Activated T-helper 2 cell treated with anti-CD3 and anti-CD28 coated beads, Interferon-gamma antibody, Interleukin-2, Interleukin-4, amounts not matched to agents 10 μg/mL and 5 μg/mL and 100 μg/mL, durations not matched to agents 14 hours and 24 hours and 36 hours (primary cell): Measurements from ENCODE around the gene NRBP1. TPM values are rescaled to one million over a fixed set of nuclear protein-coding genes. Genes with fewer than 3 reads are reported as not detected.

Source experiments
- DNase-seq: peaks from one replicate; pipeline ENCODE4 v3.0.0; 2021; ENCODE audit warnings: low spot score
- H3K27ac Mint-ChIP-seq: one replicate; pipeline ENCODE4 v1.8.0; 2021; ENCODE audit warnings: mixed read lengths
- H3K27me3 Mint-ChIP-seq: one replicate; pipeline ENCODE4 v1.8.0; 2021; ENCODE audit warnings: low read depth, mixed read lengths
- H3K36me3 Mint-ChIP-seq: one replicate; pipeline ENCODE4 v1.8.0; 2021; ENCODE audit warnings: low read depth, mixed read lengths
- H3K4me1 Mint-ChIP-seq: one replicate; pipeline ENCODE4 v1.8.0; 2021; ENCODE audit warnings: low read depth, mixed read lengths
- H3K4me3 Mint-ChIP-seq: one replicate; pipeline ENCODE4 v1.8.0; 2021; ENCODE audit warnings: low read depth, mild to moderate bottlenecking, moderate library complexity, mixed read lengths
- H3K9me3 Mint-ChIP-seq: one replicate; pipeline ENCODE4 v1.8.0; 2021; ENCODE audit warnings: mixed read lengths
- intact Hi-C: fragments of 100-400 bp; cut with micrococcal nuclease; formaldehyde crosslinking; loops from one replicate; pipeline ENCODE4 v1.15.1; 2023
- total RNA-seq: library from RNA; stranded (reverse); gene quantifications from 2 replicates; pipeline ENCODE4 v1.2.3, GENCODE V29; 2022

Gene NRBP1
- total RNA-seq, 1 donor from 2014 or later, result 106 TPM

DNA sequence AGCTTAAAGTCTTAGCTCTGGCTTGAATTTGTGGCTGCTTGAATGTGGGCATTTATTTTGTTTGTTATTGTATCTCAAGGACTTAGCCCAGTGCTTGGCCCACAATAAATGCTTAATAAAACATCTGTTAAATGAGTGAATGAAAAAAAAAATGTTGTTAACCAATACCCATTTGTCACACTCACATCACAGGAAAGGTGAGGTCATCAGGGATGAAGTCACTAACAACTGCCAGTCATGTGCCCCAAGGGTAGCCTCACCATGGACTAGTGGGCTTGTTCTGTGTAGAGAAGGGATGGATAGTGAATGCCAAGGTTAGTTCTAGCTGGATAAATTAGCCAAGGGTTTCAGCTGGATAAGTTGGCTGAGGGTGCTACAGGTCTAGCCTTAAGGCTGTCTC is 3.0 kb downstream of the NRBP1 start:
- Mint-ChIP-seq H3K9me3 (no peaks in the 10 kb centered on the region), H3K4me3 (peak overlapping the region; percentile 73), H3K27me3 (no peaks in the 10 kb centered on the region), H3K36me3 (peaks cover 42% of the 10 kb centered on the region), H3K27ac (peak overlapping the region; percentile 87), H3K4me1 (peaks cover 25% of the 10 kb centered on the region)
- intact Hi-C loops, result no loop called here
- DNase-seq, result no peak

DNA sequence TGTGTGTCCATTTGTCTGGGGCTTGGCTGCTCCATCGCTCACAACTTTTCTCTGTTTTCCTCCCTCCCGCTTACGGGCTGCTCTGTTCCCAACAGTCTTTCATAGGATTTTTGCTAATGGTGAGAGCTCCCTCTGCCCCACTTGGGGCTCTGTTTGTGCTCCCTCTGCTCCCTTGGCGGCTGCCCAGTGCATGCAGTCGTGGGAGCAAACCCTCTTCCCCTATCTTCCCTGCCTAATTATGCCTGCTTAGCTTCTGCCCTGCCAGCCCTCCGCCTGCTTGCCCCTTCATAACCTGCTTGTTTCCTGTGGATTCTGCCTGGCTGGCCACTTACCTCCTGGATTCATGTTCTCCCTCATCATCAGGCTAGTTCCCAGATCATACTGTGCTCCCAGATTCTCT is 7.2 kb downstream of the NRBP1 start:
- no peaks in the 10 kb centered on the region for H3K27me3 Mint-ChIP-seq
- DNase-seq, result no peak
- intact Hi-C loops, result no loop called here
- H3K9me3 Mint-ChIP-seq, result no peaks in the 10 kb centered on the region
- H3K4me3 Mint-ChIP-seq, result no peak overlapping the region
- peaks cover 71% of the 10 kb centered on the region for H3K36me3 Mint-ChIP-seq
- H3K4me1 Mint-ChIP-seq, result peaks cover 6% of the 10 kb centered on the region
- no peak overlapping the region for H3K27ac Mint-ChIP-seq

DNA sequence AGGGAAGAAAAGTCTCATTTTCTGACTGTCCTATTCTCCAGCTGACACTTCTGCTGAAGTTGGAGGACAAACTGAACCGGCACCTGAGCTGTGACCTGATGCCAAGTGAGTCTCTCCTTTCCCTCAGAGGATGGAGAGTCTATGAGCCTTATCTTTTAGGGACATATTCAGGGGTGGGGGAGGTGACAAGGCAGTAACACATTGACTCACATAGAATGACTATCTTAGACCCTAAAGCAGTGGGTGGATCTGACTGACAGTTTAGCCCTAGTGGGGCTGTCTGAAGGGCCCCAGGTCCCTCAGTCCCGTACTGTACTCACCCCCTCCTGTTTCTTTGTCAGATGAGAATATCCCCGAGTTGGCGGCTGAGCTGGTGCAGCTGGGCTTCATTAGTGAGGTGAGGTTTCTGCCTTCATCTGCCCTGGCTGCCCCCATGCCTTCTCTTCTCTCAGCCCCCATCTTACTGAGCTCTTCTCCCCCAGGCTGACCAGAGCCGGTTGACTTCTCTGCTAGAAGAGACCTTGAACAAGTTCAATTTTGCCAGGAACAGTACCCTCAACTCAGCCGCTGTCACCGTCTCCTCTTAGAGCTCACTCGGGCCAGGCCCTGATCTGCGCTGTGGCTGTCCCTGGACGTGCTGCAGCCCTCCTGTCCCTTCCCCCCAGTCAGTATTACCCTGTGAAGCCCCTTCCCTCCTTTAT is 12.9 kb downstream of the NRBP1 start:
- intact Hi-C loops, result no loop called here
- Mint-ChIP-seq H3K27me3 (no peaks in the 10 kb centered on the region), H3K9me3 (no peaks in the 10 kb centered on the region), H3K4me1 (no peaks in the 10 kb centered on the region), H3K27ac (no peak overlapping the region), H3K4me3 (no peak overlapping the region), H3K36me3 (peaks cover 59% of the 10 kb centered on the region)
- no peak for DNase-seq

- H3K4me1 Mint-ChIP-seq, result no peaks in the 10 kb centered on the region
- peaks cover 50% of the 10 kb centered on the region for H3K36me3 Mint-ChIP-seq
- intact Hi-C loops, result no loop called here
These were observed 13.8 kb downstream of the NRBP1 start, which contains the start of gene KRTCAP3 for GRCh38 chr2:27441958-27442919. KRTCAP3 (plus strand) TSS chr2:27442381; CDS start chr2:27442413, 32 bp downstream.

DNA sequence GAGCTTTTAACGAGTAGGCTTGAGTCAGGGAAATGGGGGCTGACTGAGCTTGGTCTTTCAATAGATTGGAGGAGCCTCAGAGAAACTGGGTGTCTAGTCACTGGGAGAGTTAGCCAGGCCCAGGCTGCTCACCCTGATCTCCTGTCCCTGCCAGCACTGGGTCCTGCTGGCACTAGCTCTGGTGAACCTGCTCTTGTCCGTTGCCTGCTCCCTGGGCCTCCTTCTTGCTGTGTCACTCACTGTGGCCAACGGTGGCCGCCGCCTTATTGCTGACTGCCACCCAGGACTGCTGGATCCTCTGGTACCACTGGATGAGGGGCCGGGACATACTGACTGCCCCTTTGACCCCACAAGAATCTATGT is 14.5 kb downstream of the NRBP1 start:
- Mint-ChIP-seq H3K27ac (no peak overlapping the region), H3K4me1 (no peaks in the 10 kb centered on the region), H3K36me3 (peaks cover 48% of the 10 kb centered on the region), H3K9me3 (no peaks in the 10 kb centered on the region), H3K27me3 (no peaks in the 10 kb centered on the region), H3K4me3 (no peak overlapping the region)
- DNase-seq, result no peak
- intact Hi-C loops, result no loop called here

More at GRCh38 chr2:27441958-27442919, 13.8 kb downstream of the NRBP1 start, which contains the start of gene KRTCAP3:
- no peaks in the 10 kb centered on the region for H3K9me3 Mint-ChIP-seq
- H3K4me3 Mint-ChIP-seq, result no peak within 1 kb of the TSS
- no peak within 1 kb of the TSS for H3K27ac Mint-ChIP-seq
- no peaks in the 10 kb centered on the region for H3K27me3 Mint-ChIP-seq
- no peak for DNase-seq

DNA sequence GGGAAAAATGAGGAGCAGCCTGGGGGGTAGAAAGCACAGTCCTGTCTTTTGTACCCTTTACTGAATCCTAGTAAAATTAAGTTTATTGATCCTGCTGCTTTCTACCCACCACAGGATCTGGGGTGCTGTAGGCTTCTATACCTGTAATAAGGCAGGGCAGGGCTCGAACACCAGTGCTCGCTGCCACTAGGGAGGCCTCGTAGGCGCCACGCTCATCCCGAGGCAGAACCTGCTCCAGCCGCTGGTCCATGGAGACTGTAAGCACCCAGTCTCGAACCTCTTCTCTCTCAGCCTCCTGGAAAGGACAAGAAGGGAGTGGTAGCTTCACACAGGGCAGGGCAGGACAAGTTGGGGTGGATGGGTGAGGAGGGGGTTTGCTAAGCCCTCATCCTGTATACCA is 16.7 kb downstream of the NRBP1 start:
- Mint-ChIP-seq H3K27ac (no peak overlapping the region), H3K36me3 (peaks cover 37% of the 10 kb centered on the region), H3K4me3 (no peak overlapping the region), H3K4me1 (no peaks in the 10 kb centered on the region), H3K27me3 (no peaks in the 10 kb centered on the region), H3K9me3 (no peaks in the 10 kb centered on the region)
- intact Hi-C loops, result no loop called here
- DNase-seq, result no peak

- Mint-ChIP-seq H3K4me3 (no peak overlapping the region), H3K9me3 (no peaks in the 10 kb centered on the region), H3K36me3 (peaks cover 33% of the 10 kb centered on the region), H3K4me1 (no peaks in the 10 kb centered on the region), H3K27ac (no peak overlapping the region), H3K27me3 (no peaks in the 10 kb centered on the region)
- intact Hi-C loops, result no loop called here
- no peak for DNase-seq
These were observed 17.2 kb downstream of the NRBP1 start for GRCh38 chr2:27445615-27446014.

- Mint-ChIP-seq H3K27ac (no peak overlapping the region), H3K4me3 (no peak overlapping the region), H3K9me3 (no peaks in the 10 kb centered on the region), H3K36me3 (peaks cover 28% of the 10 kb centered on the region), H3K27me3 (no peaks in the 10 kb centered on the region), H3K4me1 (peaks cover 3% of the 10 kb centered on the region)
- DNase-seq, result no peak
- intact Hi-C loops, result no loop called here
These were observed 17.6 kb downstream of the NRBP1 start for GRCh38 chr2:27446057-27446456.

- Mint-ChIP-seq H3K27ac (no peak overlapping the region), H3K36me3 (peaks cover 14% of the 10 kb centered on the region)
These were observed 19.9 kb downstream of the NRBP1 start for GRCh38 chr2:27448381-27448780.

DNA sequence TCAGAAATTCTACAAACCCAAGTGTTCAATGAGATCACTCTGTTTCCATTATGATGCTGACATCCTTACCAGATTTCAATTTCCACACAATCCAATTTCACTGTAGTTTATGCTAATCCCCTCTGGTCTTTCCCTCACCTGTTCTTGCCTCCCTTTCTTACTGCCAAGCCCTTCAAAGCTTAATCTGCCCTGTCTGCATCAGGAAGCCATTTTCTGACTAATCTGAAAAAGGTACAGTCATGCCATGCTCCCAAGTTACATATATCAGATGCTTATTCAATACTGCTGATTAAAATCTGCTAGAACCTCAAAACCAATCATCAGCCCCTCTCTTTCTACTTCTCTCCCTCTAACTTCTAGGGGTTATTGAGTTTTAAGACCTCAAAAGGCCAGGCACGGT is 22.7 kb downstream of the NRBP1 start:
- Mint-ChIP-seq H3K4me1 (peaks cover 5% of the 10 kb centered on the region), H3K27me3 (no peaks in the 10 kb centered on the region), H3K36me3 (peaks cover 6% of the 10 kb centered on the region), H3K27ac (peak overlapping the region; percentile 35), H3K9me3 (no peaks in the 10 kb centered on the region), H3K4me3 (no peak overlapping the region)
- intact Hi-C loops, result no loop called here
- no peak for DNase-seq

More at GRCh38 chr2:27448381-27448780, 19.9 kb downstream of the NRBP1 start:
- Mint-ChIP-seq H3K27me3 (no peaks in the 10 kb centered on the region), H3K4me3 (no peak overlapping the region), H3K4me1 (peaks cover 5% of the 10 kb centered on the region), H3K9me3 (no peaks in the 10 kb centered on the region)
- DNase-seq, result no peak
- intact Hi-C loops, result no loop called here

GRCh38 chr2:27453968-27454367 is 25.5 kb downstream of the NRBP1 start:
- H3K9me3 Mint-ChIP-seq, result no peaks in the 10 kb centered on the region
- no peak overlapping the region for H3K4me3 Mint-ChIP-seq
- H3K27me3 Mint-ChIP-seq, result no peaks in the 10 kb centered on the region
- intact Hi-C loops, result no loop called here
- DNase-seq, result no peak
- no peak overlapping the region for H3K27ac Mint-ChIP-seq
- peaks cover 5% of the 10 kb centered on the region for H3K4me1 Mint-ChIP-seq
- H3K36me3 Mint-ChIP-seq, result peaks cover 4% of the 10 kb centered on the region

DNA sequence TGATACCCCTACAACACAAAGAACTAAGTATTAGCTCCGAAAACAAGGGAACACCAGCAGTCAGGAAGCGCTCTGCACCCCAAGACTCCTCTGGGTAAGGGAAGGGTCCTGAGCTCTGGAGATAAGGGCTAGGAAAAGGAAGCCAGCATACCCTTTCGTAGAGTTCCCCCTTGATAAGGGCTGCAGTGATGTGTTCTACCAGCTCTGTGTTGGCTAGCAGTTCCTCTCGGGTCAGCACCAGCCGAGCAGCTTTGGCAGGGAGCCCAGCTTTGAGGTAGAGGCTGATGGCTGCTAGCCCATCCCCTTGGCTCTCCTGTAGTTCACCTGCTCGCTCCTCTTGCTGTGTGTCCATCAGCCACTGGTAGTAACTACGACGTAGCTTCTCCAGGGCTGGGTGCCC is 32.7 kb downstream of the NRBP1 start:
- intact Hi-C loops, result no loop called here
- H3K36me3 Mint-ChIP-seq, result no peaks in the 10 kb centered on the region
- H3K27ac Mint-ChIP-seq, result no peak overlapping the region
- no peaks in the 10 kb centered on the region for H3K9me3 Mint-ChIP-seq
- no peak overlapping the region for H3K4me3 Mint-ChIP-seq
- DNase-seq, result no peak
- H3K27me3 Mint-ChIP-seq, result no peaks in the 10 kb centered on the region
- H3K4me1 Mint-ChIP-seq, result no peaks in the 10 kb centered on the region

DNA sequence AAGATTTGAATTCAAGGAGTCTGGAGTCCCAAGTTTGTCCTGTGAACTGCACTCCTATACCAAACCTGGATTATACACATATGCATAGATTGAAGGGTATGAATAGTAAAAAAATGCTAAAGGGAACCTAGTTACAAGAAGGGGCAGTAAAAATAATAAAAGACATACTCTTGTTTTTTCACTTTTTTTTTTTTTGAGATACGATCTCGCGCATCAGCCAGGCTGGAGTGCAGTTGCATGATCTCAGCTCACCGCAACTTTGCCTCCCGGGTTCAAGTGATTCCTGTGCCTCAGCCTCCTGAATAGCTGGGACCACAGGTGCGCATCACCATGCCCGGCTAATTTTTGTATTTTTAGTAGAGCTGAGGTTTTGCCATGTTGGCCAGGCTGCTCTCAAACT is 36.0 kb downstream of the NRBP1 start:
- Mint-ChIP-seq H3K9me3 (no peaks in the 10 kb centered on the region), H3K4me3 (no peak overlapping the region), H3K4me1 (no peaks in the 10 kb centered on the region), H3K27me3 (no peaks in the 10 kb centered on the region), H3K36me3 (no peaks in the 10 kb centered on the region), H3K27ac (no peak overlapping the region)
- intact Hi-C loops, result no loop called here
- no peak for DNase-seq
